SU-DHL-6 (cell line): Measurements from ENCODE around the gene RBFOX2.

Experiments used
- H2AFZ ChIP-seq: fragments of 200-600 bp; sonication (generic); 2 replicates; pipeline ENCODE4 v1.6.1; 2014; ENCODE audit warnings: low read depth, mild to moderate bottlenecking, moderate library complexity, mixed read lengths, antibody characterized with exemption, low read length; ENCODE audit not compliant: severe bottlenecking
- H3F3A ChIP-seq: fragments of 200-600 bp; shearing (Covaris generic); 2 replicates; pipeline ENCODE4 v1.6.0; 2016; ENCODE audit warnings: antibody characterized with exemption, mild to moderate bottlenecking; ENCODE audit not compliant: insufficient read depth
- H3K27ac ChIP-seq: fragments of 200-600 bp; sonication (generic); 2 replicates; pipeline ENCODE4 v1.5.1; 2016; ENCODE audit warnings: low read depth, mild to moderate bottlenecking, low read length, moderate library complexity, mixed read lengths
- H3K27me3 ChIP-seq: fragments of 200-600 bp; sonication (generic), shearing (Covaris generic); 2 replicates; pipeline ENCODE4 v1.6.0; 2014; ENCODE audit warnings: mild to moderate bottlenecking, low read length
- H3K36me3 ChIP-seq: fragments of 200-600 bp; sonication (generic); 2 replicates; pipeline ENCODE4 v1.6.1; 2014; ENCODE audit warnings: mild to moderate bottlenecking, low read length, mixed read lengths
- H3K4me2 ChIP-seq: fragments of 300-600, 200-600 bp; shearing (Covaris generic), sonication (generic); 2 replicates; pipeline ENCODE4 v1.6.0; 2014; ENCODE audit warnings: low read length, low read depth, mild to moderate bottlenecking; ENCODE audit not compliant: poor library complexity, severe bottlenecking
- H3K4me3 ChIP-seq: fragments of 200-600 bp; sonication (generic); 2 replicates; pipeline ENCODE4 v1.5.1; 2014; ENCODE audit warnings: antibody characterized with exemption, low read length, mild to moderate bottlenecking, mixed read lengths; ENCODE audit not compliant: insufficient read depth, poor library complexity, severe bottlenecking
- H3K79me2 ChIP-seq: fragments of 200-600 bp; sonication (generic); 2 replicates; pipeline ENCODE4 v1.6.1; 2014; ENCODE audit warnings: mild to moderate bottlenecking, low read length, moderate library complexity; ENCODE audit not compliant: insufficient read depth
- H3K9ac ChIP-seq: fragments of 200-600 bp; sonication (generic); 2 replicates; pipeline ENCODE4 v1.7.0; 2014; ENCODE audit warnings: mild to moderate bottlenecking, low read length
- H3K9me2 ChIP-seq: fragments of 200-600 bp; sonication (generic); replicated peaks from 2 replicates; pipeline ENCODE4 v1.6.1; 2014; ENCODE audit warnings: low read length; ENCODE audit not compliant: insufficient read depth
- H3K9me3 ChIP-seq: fragments of 200-600 bp; sonication (generic); 2 replicates; pipeline ENCODE4 v1.6.1; 2014; ENCODE audit warnings: low read length, mixed read lengths; ENCODE audit not compliant: insufficient read depth
- H4K20me1 ChIP-seq: fragments of 200-600 bp; sonication (generic); 2 replicates; pipeline ENCODE4 v1.6.1; 2014; ENCODE audit warnings: low read depth, mild to moderate bottlenecking, antibody characterized with exemption, low read length, moderate library complexity, mixed read lengths
- EZH2phosphoT487 ChIP-seq: fragments of 200-600 bp; sonication (generic), shearing (Covaris generic); conservative IDR thresholded peaks from 2 replicates; pipeline ENCODE4 v1.6.1; 2018; ENCODE audit warnings: mild to moderate bottlenecking, antibody characterized with exemption, low read length, moderate library complexity, mixed read lengths
- TF ChIP-seq, protein P1 (sequence below): fragments of 200-600 bp; sonication (generic); IDR thresholded peaks from one replicate; pipeline ENCODE4 v1.5.1; 2017; ENCODE audit warnings: antibody characterized with exemption, mild to moderate bottlenecking, low read length, moderate library complexity; ENCODE audit not compliant: insufficient read depth, poor library complexity, severe bottlenecking

Gene RBFOX2

DNA sequence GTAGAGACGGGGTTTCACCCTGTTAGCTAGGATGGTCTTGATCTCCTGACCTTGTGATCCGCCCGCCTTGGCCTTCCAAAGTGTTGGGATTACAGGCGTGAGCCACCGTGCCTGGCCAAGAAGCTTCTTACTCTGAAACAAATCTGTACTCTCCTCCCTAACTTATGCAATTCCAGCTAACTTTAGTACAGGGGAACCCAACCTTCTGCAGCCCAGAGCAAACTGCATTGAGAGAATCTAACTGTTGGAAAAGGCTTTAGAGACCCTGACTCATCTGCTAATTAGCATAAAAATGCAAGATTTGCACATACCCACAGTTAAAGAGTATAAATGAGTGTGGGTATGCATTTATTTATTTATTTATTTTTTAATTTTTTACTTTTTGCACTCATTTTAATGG, 246.1 kb downstream of the RBFOX2 start:
- Histone ChIP-seq H3K9me2 (no peaks in the 10 kb centered on the region), H4K20me1 (no peaks in the 10 kb centered on the region), H3K27ac (no peak overlapping the region), H3K4me2 (no peak overlapping the region), H3K4me3 (no peak overlapping the region), H2AFZ (no peak overlapping the region), H3K9ac (no peak overlapping the region), H3K36me3 (no peaks in the 10 kb centered on the region), H3F3A (no peaks in the 10 kb centered on the region), H3K9me3 (no peaks in the 10 kb centered on the region), H3K27me3 (no peaks in the 10 kb centered on the region), H3K79me2 (no peaks in the 10 kb centered on the region)
- TF ChIP-seq, protein P1, sequence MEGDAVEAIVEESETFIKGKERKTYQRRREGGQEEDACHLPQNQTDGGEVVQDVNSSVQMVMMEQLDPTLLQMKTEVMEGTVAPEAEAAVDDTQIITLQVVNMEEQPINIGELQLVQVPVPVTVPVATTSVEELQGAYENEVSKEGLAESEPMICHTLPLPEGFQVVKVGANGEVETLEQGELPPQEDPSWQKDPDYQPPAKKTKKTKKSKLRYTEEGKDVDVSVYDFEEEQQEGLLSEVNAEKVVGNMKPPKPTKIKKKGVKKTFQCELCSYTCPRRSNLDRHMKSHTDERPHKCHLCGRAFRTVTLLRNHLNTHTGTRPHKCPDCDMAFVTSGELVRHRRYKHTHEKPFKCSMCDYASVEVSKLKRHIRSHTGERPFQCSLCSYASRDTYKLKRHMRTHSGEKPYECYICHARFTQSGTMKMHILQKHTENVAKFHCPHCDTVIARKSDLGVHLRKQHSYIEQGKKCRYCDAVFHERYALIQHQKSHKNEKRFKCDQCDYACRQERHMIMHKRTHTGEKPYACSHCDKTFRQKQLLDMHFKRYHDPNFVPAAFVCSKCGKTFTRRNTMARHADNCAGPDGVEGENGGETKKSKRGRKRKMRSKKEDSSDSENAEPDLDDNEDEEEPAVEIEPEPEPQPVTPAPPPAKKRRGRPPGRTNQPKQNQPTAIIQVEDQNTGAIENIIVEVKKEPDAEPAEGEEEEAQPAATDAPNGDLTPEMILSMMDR = no peak
- no peak for TF ChIP-seq EZH2phosphoT487

DNA sequence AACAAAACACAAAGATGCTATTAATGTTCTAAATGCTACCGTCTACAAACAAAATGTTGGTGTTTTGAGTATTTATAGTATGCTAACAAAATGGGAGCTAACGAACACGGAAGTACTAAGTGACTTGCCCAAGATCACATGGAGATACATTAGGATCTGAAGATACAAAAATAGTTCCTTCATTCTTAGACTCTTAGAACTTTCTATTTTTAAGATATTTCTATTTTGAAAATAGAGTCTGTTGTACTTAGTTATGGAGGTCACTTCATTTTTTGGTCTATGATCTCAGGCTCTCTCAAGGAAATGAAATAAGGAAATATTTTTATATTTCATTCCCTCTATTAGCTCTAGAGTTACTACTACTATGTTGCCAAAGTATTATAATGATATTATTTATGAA, 246.7 kb downstream of the RBFOX2 start:
- Histone ChIP-seq H3K27me3 (no peaks in the 10 kb centered on the region), H3K27ac (no peak overlapping the region), H4K20me1 (no peaks in the 10 kb centered on the region), H3K36me3 (no peaks in the 10 kb centered on the region), H3K9me3 (no peaks in the 10 kb centered on the region), H3K9ac (no peak overlapping the region), H3K4me3 (no peak overlapping the region), H3F3A (no peaks in the 10 kb centered on the region), H3K79me2 (no peaks in the 10 kb centered on the region), H3K4me2 (no peak overlapping the region), H3K9me2 (no peaks in the 10 kb centered on the region), H2AFZ (no peak overlapping the region)
- TF ChIP-seq, protein P1 = no peak
- no peak for TF ChIP-seq EZH2phosphoT487

DNA sequence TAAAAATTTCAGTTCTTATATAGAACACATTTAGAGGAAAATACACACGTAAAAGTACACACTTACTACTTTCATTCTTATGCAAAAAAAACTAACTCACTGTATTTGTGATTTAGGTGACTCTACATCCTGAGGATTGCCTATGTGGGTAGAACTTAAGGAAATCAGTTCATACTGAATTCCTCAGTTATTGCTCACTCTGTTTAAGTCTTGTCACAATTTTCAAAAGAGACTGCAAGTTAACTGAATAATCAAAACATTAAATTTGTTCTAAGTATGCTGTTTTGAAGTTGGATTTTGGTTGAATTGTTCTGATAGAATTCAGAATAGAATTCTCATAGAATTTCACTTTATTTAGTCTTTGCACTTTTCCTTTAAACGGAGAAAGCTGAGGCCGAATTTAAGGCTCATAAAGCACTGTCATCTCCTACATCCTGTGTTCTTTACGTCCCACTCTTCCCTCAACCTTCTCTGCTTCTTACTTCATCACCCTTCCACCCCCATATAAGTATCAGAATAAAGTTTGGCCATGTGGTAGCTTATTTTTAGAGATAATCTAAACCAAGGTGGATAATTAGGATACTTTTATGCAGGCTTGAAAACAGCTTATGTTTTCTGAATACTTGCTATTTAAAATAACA, 251.2 kb downstream of the RBFOX2 start:
- no peak overlapping the region for H3K4me3 ChIP-seq
- no peak overlapping the region for H3K4me2 ChIP-seq
- no peak overlapping the region for H3K9ac ChIP-seq
- no peaks in the 10 kb centered on the region for H4K20me1 ChIP-seq
- no peaks in the 10 kb centered on the region for H3K9me3 ChIP-seq
- H3K9me2 ChIP-seq = no peaks in the 10 kb centered on the region
- 0 out of 2 replicates have a peak, but pooled peaks cover 2% of the 10 kb centered on the region for H3K36me3 ChIP-seq
- no peaks in the 10 kb centered on the region for H3K27me3 ChIP-seq
- H3K27ac ChIP-seq = no peak overlapping the region
- H3K79me2 ChIP-seq = no peaks in the 10 kb centered on the region
- H2AFZ ChIP-seq = no peak overlapping the region
- TF ChIP-seq, protein P1 = no peak
- TF ChIP-seq EZH2phosphoT487 = no peak
- H3F3A ChIP-seq = no peaks in the 10 kb centered on the region
